PFSK-1 (cell line): ENCODE results near the gene ARHGEF18.

ENCODE experiments used
- FOXP2 ChIP-seq: optimal IDR thresholded peaks from 2 replicates; pipeline ENCODE3; 2011; ENCODE audit warnings: borderline replicate concordance, control low read depth, inconsistent platforms; ENCODE audit not compliant: insufficient read depth; ENCODE audit errors: extremely low read length, extremely low read depth
- POLR2AphosphoS5 ChIP-seq: IDR thresholded peaks from 2 replicates; pipeline ENCODE4 v1.6.1; 2012; ENCODE audit warnings: low read depth, mild to moderate bottlenecking, control low read depth, low read length, moderate library complexity
- SIN3A ChIP-seq: IDR thresholded peaks from 2 replicates; pipeline ENCODE4 v1.6.1; 2012; ENCODE audit warnings: mild to moderate bottlenecking, low read length, moderate library complexity, borderline replicate concordance; ENCODE audit not compliant: insufficient read depth
- TAF1 ChIP-seq: IDR thresholded peaks from 2 replicates; pipeline ENCODE4 v1.6.1; 2012; ENCODE audit warnings: low read length, control low read depth, borderline replicate concordance; ENCODE audit not compliant: insufficient read depth
- TF ChIP-seq, protein P1 (sequence below), 2 experiments: IDR thresholded peaks; 2 replicates each; pipeline versions ENCODE4 v1.6.1 to v1.8.0; 2011 to 2012; ENCODE audit warnings: low read depth in 2 of 2, low read length in 2 of 2, control low read depth in 1 of 2, inconsistent platforms in 1 of 2, mild to moderate bottlenecking in 1 of 2, moderate library complexity in 1 of 2; ENCODE audit not compliant: insufficient read depth in 1 of 2

ARHGEF18 gene

DNA sequence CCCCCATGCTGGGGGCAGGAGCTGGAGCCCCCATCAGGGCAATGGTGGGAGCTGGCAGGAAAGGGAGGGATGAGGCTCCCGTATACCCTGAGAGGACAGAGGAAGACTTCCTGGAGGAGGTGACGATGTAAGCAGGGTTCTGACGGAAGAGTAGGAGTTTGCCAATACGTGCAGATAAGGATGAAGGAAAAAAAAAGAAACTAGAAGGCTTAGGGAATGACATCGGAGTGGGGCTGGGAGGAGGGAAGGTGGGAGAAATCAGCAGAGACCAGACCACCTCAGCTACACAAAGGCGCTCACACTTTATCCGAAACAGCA lies 32.3 kb downstream of the ARHGEF18 start:
- TF ChIP-seq POLR2AphosphoS5: no peak
- no peak for TF ChIP-seq TAF1
- TF ChIP-seq SIN3A: no peak
- TF ChIP-seq FOXP2: no peak

DNA sequence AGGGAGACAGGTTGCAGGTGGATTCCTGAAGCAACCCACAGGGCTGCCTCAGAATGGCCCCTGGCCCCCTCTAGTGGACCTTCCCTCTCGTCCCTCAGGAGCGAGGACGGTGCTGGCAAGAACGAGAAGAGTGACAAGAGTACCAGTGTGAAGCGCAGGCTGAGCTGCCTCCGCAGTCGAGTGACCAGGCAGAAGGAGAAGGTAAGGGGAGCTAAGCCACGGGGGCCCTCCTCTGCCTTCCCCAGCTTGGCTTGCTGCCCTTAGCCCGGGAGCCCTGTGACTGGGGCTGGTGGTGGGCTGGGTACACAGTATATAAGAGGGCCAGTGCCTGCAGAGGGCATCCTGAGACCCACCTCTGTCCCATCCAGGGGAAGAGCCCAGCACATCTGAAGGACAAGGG lies 34.0 kb downstream of the ARHGEF18 start:
- TF ChIP-seq, protein P1, sequence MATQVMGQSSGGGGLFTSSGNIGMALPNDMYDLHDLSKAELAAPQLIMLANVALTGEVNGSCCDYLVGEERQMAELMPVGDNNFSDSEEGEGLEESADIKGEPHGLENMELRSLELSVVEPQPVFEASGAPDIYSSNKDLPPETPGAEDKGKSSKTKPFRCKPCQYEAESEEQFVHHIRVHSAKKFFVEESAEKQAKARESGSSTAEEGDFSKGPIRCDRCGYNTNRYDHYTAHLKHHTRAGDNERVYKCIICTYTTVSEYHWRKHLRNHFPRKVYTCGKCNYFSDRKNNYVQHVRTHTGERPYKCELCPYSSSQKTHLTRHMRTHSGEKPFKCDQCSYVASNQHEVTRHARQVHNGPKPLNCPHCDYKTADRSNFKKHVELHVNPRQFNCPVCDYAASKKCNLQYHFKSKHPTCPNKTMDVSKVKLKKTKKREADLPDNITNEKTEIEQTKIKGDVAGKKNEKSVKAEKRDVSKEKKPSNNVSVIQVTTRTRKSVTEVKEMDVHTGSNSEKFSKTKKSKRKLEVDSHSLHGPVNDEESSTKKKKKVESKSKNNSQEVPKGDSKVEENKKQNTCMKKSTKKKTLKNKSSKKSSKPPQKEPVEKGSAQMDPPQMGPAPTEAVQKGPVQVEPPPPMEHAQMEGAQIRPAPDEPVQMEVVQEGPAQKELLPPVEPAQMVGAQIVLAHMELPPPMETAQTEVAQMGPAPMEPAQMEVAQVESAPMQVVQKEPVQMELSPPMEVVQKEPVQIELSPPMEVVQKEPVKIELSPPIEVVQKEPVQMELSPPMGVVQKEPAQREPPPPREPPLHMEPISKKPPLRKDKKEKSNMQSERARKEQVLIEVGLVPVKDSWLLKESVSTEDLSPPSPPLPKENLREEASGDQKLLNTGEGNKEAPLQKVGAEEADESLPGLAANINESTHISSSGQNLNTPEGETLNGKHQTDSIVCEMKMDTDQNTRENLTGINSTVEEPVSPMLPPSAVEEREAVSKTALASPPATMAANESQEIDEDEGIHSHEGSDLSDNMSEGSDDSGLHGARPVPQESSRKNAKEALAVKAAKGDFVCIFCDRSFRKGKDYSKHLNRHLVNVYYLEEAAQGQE (IDR thresholded peaks at IDR 0.05; ENCODE audit: insufficient read depth in 1 of 2, low read depth in 2 of 2, low read length in 2 of 2): no peak
- TF ChIP-seq FOXP2 (no peak), TAF1 (no peak), POLR2AphosphoS5 (no peak), SIN3A (no peak)

DNA sequence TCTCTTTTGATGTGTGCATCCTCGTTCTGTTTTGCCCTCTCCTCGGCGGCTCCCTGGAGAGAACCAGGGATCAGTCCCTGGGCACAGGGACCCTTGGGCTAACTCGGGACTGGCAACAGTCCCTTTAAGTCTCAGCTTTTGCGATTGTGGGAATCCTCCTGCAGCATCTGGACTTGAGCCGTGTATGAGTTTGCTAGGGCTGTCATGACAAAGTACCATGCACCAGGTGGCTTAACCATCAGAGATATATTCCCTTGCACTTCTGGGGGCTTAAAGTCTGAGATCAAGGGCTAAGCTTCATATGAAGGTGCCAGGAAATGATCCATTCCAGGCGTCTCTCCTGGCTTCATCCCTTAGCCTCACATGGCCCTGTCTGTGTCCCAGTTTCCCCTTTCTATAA lies 34.5 kb downstream of the ARHGEF18 start:
- TF ChIP-seq, protein P1 (IDR thresholded peaks at IDR 0.05; ENCODE audit: insufficient read depth in 1 of 2, low read depth in 2 of 2, low read length in 2 of 2): no peak
- TF ChIP-seq POLR2AphosphoS5 (no peak), FOXP2 (no peak), SIN3A (no peak), TAF1 (no peak)

DNA sequence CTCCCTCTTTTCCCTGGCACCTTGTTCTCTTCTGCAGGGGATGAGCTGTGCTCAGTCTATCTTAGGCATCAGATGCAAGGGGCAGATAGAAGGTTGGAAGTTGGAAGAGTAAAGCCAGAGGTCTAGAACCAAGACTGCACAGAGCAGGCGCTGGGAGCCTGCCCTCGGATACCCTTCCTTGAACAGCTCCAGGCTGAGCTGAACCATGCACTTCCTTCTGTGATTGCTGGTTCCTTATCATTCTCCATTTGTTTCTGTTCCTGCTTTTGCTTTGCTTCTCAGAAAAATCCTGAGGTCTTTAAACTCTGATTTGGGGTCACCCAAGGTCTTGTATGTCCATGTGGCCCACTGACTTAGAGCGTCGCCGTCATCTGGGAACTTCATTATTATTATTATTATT lies 36.3 kb downstream of the ARHGEF18 start:
- no peak for TF ChIP-seq TAF1
- no peak for TF ChIP-seq SIN3A
- TF ChIP-seq, protein P1 (IDR thresholded peaks at IDR 0.05; ENCODE audit: insufficient read depth in 1 of 2, low read depth in 2 of 2, low read length in 2 of 2): no peak
- no peak for TF ChIP-seq FOXP2
- TF ChIP-seq POLR2AphosphoS5: no peak

DNA sequence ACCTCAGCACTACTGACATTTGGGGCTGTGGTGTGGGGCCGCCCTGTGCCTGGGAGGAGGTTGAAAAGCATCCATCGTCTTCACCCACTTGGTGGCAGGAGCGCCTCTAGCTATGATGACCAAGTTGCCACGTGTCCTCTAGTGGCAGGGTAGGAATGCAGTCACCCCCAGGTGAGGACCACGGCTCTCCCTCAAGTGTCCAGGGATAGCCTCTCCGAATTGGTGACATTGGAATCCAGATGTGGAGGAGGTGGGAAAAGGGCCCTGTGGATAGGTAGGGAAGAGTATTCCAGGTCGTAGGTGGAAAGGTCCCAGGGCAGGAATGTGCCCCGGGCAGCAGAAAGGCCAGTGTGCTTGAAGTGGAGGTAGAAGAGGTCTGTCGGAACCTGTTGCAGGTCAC lies 37.6 kb downstream of the ARHGEF18 start:
- no peak for TF ChIP-seq SIN3A
- no peak for TF ChIP-seq TAF1
- no peak for TF ChIP-seq FOXP2
- TF ChIP-seq, protein P1 (IDR thresholded peaks at IDR 0.05; ENCODE audit: insufficient read depth in 1 of 2, low read depth in 2 of 2, low read length in 2 of 2): no peak
- TF ChIP-seq POLR2AphosphoS5: no peak
